NCI-H128 (cell line): ENCODE results near the gene CASK.

Experiments
- DNase-seq: peaks from one replicate; lab custom pipeline; 2025; ENCODE audit not compliant: unreplicated experiment; lab: John Stamatoyannopoulos, UW

The CASK gene

DNA sequence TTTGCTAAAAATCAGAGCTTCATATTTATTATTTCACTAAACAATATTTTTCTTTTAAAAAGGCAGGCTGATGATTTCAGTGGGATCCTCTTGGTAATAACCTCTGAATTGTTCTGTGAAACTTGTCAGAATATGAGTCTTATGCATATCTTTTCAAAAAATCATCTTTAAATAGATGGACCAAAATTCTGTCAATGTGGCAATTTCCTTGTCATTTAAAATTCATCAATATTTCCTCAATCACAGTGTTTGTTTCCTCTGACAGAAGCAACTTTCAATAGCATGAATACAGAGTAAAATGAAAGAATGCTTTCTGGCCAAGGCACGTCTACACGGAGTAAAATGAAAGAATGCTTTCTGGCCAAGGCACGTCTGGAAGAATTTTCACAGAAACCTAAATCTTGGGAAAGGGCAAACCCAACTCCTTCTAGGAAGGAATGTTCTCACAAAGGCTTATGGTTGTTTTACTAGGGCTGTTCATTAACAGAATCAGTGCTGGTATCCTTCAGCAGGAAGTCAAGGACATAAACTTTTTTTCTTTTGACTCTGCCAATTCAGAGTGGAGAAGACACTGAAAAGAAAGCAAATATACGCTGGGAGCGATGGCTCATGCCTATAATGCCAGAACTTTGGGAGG lies 333.6 kb downstream of the CASK start:
- no peak for DNase-seq

GRCh38 chrX:41588271-41588670 lies 335.1 kb downstream of the CASK start:
- DNase-seq = no peak

DNA sequence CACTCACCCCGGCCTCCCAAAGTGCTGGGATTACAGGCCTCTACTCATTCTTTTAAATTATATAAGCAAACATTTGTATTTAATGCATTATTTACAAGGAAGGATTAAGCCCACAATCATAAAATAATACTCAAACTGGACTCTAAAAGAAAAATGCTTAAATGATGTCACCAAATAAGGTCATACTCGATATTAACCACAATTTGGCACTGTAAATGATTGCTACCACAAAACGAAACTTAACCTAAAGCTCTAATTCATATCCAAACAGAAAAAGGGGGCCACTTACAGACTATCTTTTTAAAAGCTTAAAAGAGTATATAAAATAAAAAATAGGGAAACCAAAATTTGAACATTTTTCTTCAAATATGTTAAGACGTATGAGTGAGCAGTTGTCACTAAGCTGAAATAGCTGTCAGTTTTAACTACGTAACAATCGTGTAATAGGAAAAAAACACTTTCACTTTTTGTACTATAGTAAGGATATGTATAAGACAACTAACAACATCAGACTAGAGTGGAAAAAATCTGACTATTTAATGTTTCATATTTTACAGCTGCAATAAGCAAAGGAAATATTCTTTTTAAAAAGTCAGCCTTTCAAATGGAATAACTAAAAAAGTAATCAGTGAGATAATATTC lies 342.8 kb downstream of the CASK start:
- DNase-seq = no peak

GRCh38 chrX:41563876-41564275 lies 359.5 kb downstream of the CASK start:
- no peak for DNase-seq

GRCh38 chrX:41561045-41561444 lies 362.3 kb downstream of the CASK start:
- DNase-seq = no peak

DNA sequence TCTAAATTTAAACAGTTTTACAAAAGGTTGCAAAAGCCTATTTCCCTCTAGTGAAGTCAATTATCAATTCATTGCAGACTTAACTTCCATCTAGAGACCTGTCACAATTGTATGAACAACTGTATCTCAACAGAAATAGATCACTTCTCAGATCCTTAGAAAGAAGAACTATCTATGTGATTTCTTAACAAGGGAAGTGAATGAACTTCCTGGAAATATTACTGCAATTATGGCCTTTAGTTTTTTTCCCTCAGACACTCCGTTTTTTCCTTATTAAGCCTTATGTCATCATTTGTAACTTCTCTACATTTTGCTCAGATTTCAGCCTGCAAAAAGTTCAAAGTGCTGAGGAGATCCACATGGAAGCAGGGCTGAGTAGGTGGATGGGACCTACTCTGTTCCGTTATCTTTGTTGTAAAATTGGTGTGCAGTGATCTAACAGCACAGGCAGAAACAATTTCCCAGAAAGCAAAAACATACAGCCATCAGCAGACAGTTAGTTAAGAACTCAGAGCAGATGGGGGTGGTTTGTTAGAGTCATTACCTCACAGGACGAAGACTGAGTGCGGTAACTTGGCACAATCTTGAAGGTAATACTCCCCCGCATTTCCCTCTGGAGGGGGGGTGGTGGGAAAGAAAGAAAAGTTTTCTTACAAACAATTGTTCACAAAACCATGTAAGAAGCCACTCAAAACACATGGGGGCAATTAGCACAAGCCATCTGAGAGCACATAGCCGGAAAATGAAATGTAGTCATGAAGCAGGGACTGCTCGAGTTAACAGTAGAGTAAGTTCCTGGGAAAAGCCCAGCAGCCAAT lies 363.9 kb downstream of the CASK start:
- no peak for DNase-seq

- DNase-seq = no peak
Measured at GRCh38 chrX:41558531-41558930, 364.8 kb downstream of the CASK start.

GRCh38 chrX:41556958-41557357 lies 366.4 kb downstream of the CASK start:
- DNase-seq = no peak

DNA sequence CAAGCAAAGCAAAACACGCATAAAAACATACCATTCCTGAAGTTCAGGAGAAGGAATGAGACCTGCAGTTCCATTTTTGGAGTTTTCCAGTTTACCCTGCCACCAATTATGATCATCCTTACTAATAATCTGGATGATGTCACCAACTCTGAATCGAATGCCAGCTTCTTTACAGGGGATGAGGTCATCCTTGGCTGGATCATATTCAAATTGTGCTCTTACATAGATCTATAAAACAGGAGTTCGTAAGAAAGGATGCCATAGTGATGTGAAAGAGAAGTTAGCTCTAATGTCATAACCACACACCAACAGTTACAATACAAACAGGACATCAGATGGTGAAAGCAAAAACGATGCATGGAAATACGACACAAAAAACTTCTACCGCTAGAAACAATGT lies 369.7 kb downstream of the CASK start:
- DNase-seq = no peak

DNA sequence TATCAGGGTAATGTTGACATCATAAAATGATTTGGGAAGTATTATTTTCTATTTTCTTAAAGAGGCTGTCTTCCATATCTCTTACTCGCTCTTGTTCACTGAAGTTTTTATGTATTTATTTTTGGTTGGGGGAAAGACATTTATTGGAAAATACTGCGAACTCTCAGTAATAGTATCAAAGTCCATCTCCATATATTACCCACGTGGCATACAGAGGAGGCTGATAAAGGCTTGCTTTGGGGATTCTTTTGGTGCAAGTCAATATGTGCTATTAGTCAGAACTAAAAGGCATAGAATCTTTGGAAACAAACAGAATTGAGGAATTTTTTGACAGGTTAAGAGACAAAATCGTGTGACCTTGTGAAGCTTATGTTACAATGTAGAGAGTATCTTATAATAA lies 374.9 kb downstream of the CASK start:
- DNase-seq = no peak

GRCh38 chrX:41543668-41544067 lies 379.7 kb downstream of the CASK start:
- no peak for DNase-seq

GRCh38 chrX:41543025-41543424 lies 380.3 kb downstream of the CASK start:
- DNase-seq = no peak

DNA sequence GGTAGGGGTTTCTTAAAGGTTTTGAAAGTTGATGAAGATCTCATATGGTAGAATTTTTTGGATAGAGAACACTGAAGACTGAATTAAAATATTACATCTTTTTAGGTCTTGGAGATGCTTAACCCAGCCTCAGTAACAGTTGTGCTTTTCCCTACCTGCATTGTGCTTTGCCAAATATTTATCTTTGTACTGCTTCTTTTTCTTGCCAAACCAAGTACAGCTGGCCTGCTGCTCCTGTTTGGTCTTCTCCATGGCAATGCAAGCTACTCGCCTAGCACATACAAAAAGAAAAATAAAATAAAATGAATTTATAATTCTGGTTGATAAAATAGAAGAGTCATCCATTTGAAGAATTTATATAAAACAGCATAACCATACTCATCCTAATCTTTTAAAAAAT lies 380.8 kb downstream of the CASK start:
- DNase-seq = no peak

- DNase-seq = no peak
Measured at GRCh38 chrX:41542135-41542534, 381.2 kb downstream of the CASK start.

DNA sequence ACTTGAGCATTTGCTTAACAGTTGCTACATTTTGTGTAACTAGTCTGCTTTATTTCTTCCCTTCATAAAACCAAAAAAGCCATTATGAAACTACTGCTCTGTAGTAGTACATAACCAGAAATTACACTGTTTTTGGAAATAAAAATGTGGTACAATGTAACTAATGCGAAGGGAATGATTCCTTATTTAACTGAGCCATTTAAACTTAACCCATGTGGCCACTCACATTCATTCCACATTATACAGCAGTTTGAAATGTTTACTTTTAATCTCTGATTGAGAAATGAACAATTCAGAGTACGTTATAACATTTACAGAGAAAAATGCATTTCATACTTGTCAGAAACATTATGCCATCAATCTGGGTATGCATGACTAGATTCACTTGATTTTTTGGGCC lies 382.0 kb downstream of the CASK start:
- DNase-seq = no peak

GRCh38 chrX:41538707-41539106 lies 384.6 kb downstream of the CASK start:
- DNase-seq = no peak

DNA sequence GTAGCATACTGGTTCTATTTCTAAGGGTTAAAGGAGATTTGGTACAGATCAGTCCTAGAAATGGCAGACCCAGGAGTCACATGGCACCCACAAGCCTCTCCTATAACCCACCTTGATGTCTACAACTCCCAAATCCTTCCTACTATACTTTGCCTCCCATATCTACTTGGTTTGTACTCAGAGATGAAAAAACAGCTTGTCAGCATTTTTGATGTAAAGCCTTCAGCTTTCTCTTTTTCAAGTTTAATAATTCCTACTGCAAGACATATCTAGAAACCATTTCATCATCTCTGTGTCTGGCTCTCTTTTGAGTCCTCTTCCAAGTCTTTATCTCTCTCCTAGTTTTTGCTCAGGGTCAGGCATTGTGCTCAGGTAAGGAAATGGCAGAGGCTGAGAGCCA lies 393.3 kb downstream of the CASK start:
- DNase-seq = no peak

DNA sequence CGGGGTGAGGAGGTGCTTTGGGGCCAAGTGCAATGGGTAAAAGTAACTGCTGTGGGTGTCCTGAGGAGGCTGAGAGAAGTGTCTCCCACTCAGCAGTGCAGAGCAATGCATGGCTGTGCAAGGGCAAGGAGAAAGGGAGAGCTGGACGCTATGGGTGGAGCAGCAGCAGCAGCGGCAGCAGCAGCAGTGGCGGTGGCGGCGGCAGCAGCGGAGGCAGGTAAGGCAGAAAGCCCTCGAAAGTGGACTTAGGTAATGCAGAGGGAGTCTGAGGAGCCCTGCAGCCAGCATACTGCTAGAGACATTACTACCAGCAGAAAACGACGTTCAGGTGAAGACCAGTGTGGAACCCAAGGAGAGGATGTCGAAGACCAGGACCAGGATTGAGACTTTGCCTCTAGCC lies 394.1 kb downstream of the CASK start:
- no peak for DNase-seq

- DNase-seq = no peak
Measured at GRCh38 chrX:41528784-41529183, 394.6 kb downstream of the CASK start.

DNA sequence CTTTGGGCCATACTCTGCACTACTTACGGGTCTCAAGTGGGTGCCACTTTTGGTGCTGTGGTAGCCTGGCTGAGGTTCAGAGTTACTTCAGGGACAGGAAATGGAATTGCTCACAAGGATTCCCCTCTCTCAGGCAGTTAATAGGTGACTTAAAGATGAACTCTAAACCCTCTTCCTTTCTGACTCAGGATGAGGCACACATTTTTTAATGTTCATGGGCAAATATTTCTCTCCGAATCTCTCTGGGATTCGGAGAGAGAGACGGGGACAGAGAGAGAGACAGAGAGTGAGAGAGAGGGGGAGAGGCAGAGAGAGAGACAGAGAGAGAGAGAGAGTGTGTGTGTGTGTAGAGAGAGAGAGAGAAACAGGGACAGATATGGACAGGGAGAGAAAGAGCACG lies 396.4 kb downstream of the CASK start:
- no peak for DNase-seq

DNA sequence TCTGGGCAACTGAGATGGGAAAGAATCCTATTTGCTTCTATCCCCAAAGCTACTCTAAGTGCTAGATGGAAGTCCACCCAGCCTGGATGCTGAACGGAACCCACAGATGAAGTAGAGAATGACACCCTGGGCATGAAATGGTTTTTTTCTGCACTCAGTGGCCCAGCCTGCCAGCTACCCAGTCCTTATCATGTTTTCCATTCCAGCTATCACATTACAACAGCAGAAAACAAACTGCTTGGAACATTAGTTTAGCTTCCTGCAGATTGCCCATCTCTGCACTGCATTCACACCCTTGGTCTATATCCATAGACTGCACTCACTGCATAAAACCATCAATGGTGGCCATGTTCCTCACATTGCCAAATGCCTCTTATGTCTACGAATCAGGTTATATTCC lies 397.1 kb downstream of the CASK start:
- DNase-seq = no peak

- no peak for DNase-seq
Measured at GRCh38 chrX:41522671-41523070, 400.7 kb downstream of the CASK start.
